CD4-positive, CD25-positive, alpha-beta regulatory T cell (primary cell): ENCODE results near the gene PIM1. TPM values are rescaled to one million over a fixed set of nuclear protein-coding genes. Genes with fewer than 3 reads are reported as not detected.

Source experiments
- ATAC-seq, 2 donors: fragments of 150-1000 bp; cut with Tn5 transposase; one replicate each; pipeline ENCODE4 v1.10.0; 2021; ENCODE audit warnings: low read depth in 2 of 2, moderate number of reproducible peaks in 2 of 2, moderate library complexity in 1 of 2
- DNase-seq, 3 donors: peaks; one replicate each; pipeline versions ENCODE4 v3.0.0 to v3.0.0-alpha.2; 2012 to 2022; ENCODE audit warnings: mixed read lengths in 1 of 3
- H3K27ac ChIP-seq: one replicate; pipeline ENCODE4 v1.7.0; 2013; ENCODE audit warnings: mild to moderate bottlenecking, low read length; ENCODE audit not compliant: insufficient read depth, poor library complexity, severe bottlenecking
- H3K27me3 ChIP-seq: one replicate; pipeline ENCODE4 v1.7.0; 2013; ENCODE audit warnings: low read length; ENCODE audit not compliant: control insufficient read depth, insufficient read depth
- H3K36me3 ChIP-seq: one replicate; pipeline ENCODE4 v1.7.0; 2013; ENCODE audit warnings: mild to moderate bottlenecking, low read length, moderate library complexity; ENCODE audit not compliant: control insufficient read depth, insufficient read depth
- H3K4me1 ChIP-seq: 2 replicates; pipeline ENCODE4 v1.7.0; 2013; ENCODE audit warnings: mild to moderate bottlenecking, low read length; ENCODE audit not compliant: insufficient read depth, control insufficient read depth, poor library complexity, severe bottlenecking
- H3K4me3 ChIP-seq: one replicate; pipeline ENCODE4 v1.7.0; 2013; ENCODE audit warnings: low read depth, mild to moderate bottlenecking, low read length, moderate library complexity
- H3K9me3 ChIP-seq, 2 experiments: 1 replicate in 1 of 2; 2 replicates in 1 of 2; pipeline ENCODE4 v1.7.0; 2013; ENCODE audit warnings: low read length in 2 of 2, mild to moderate bottlenecking in 1 of 2, moderate library complexity in 1 of 2; ENCODE audit not compliant: control insufficient read depth in 2 of 2
- H3K27ac Mint-ChIP-seq, 3 donors: one replicate each; pipeline ENCODE4 v1.8.0; 2020 to 2022; ENCODE audit warnings: mild to moderate bottlenecking in 3 of 3, mixed read lengths in 3 of 3, moderate library complexity in 2 of 3
- H3K27me3 Mint-ChIP-seq: one replicate; pipeline ENCODE4 v1.8.0; 2022; ENCODE audit warnings: mild to moderate bottlenecking, mixed read lengths
- H3K36me3 Mint-ChIP-seq: one replicate; pipeline ENCODE4 v1.8.0; 2020; ENCODE audit warnings: mixed read lengths
- H3K4me1 Mint-ChIP-seq, 4 donors: one replicate each; pipeline ENCODE4 v1.8.0; 2020 to 2022; ENCODE audit warnings: mixed read lengths in 4 of 4, mild to moderate bottlenecking in 1 of 4
- H3K4me3 Mint-ChIP-seq, 4 donors: one replicate each; pipeline ENCODE4 v1.8.0; 2020 to 2022; ENCODE audit warnings: mild to moderate bottlenecking in 4 of 4, mixed read lengths in 4 of 4, moderate library complexity in 3 of 4
- H3K9me3 Mint-ChIP-seq, 7 donors: one replicate each; pipeline ENCODE4 v1.8.0; 2020 to 2022; ENCODE audit warnings: mixed read lengths in 7 of 7, mild to moderate bottlenecking in 3 of 7, moderate library complexity in 2 of 7
- polyA plus RNA-seq, 4 donors: library from polyadenylated mRNA; unstranded; fragments of 300-500 nt; fragmentation: Illumina TruSeq; gene quantifications; one replicate each; pipeline ENCODE4 v1.2.3, GENCODE V29; 2021
- total RNA-seq: library from RNA; stranded (reverse); gene quantifications from one replicate; pipeline ENCODE4 v1.2.3, GENCODE V29; 2022

The PIM1 gene
- total and polyA plus RNA-seq, 5 donors from 2014 or later = 105 to 161 (median 130) TPM

DNA sequence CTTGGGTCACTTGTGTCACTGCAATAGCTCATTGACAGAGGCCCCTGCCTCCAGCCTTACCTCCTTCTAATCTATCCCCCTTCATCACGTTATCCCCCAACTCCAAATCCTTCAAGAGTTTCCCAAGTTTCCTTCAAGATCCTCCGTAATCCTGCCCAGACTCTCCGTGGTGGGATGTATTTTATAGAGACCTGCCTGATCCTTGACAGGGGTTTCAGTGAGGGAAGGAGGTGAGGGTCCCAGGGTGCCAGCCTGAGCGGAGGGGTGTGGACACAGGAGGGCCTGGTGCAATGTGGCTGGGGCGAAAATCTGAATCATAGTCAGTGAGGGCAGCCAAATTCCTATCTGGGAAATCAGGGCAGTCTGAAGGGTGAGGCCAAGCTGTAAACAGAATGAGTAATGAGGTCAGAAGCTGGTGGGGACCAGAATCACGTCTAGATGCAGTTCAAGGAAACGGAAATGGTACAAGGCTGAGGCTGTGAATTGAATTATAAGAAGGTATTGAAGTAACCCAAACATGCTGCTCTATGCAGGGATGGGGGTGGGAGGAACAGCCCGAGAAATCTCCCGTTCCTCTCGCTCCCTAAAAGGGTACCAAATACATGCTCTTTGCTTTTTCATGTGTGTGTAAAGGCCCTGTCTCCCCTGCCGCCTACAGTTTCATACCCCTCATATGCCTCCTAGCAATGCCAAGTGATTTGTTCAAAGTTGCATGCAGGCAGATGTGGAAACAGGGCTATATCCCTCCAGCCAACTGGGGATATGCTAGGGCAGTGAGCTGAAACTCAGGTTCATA, 35.4 kb upstream of the PIM1 start:
- Histone ChIP-seq H3K27ac (no peak overlapping the region), H3K27me3 (no peaks in the 10 kb centered on the region), H3K4me1 (peaks cover 19% of the 10 kb centered on the region), H3K4me3 (peak overlapping the region; percentile 16), H3K9me3 (no peaks in the 10 kb centered on the region), H3K36me3 (no peaks in the 10 kb centered on the region)
- H3K4me3 Mint-ChIP-seq = peak overlapping the region in 2 of 4 donors; percentile 47 to 55
- ATAC-seq (peak in 1 of 2 donors; percentile 64), DNase-seq (peak in 1 of 3 donors; percentile 53)
- no peaks in the 10 kb centered on the region for H3K9me3 Mint-ChIP-seq
- H3K27me3 Mint-ChIP-seq = peaks cover 4% of the 10 kb centered on the region
- peak overlapping the region; percentile 90 to 95 (median 91) for H3K27ac Mint-ChIP-seq
- peaks cover 4 to 32% (median 17%) of the 10 kb centered on the region in 4 donors for H3K4me1 Mint-ChIP-seq
- no peaks in the 10 kb centered on the region for H3K36me3 Mint-ChIP-seq

DNA sequence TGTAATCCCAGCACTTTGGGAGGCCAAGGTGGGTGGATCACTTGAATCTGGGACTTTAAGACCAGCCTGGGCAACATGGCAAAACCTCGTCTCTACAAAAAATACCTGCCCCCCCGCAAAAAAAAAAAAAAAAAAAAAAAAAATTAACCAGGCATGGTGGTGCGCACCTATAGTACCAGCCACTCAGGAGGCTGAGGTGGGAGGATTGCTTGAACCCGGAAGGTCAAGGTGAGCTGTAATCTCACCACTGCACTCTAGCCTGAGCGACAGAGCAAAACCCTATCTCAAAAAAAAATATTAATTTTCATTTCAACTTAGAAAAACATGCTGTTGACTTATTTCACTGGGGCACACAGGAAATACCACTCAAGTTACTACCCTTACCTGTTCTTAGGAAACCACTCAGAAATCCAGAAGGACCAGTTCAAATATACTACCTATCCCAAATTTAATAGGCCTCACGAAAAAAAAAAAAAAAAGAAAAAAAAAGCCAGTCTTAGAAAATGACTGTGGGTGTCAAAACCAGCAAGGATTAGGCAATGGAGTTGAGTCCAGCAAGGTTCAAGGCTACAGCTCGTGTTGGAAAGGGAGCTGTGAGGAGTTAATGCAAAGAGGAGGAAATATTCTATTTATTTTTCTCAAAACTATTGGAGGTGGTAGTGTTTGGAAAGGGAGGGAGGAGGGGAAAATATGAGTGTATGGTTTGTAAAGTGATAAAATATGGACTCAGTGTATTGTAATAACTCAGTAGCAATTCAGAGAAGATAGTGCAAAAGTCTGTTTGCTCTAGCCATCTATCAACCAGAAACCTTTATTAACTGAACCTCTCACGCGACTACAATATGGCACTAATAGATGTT, 33.9 kb upstream of the PIM1 start:
- peaks cover 4% of the 10 kb centered on the region for H3K27me3 Mint-ChIP-seq
- H3K9me3 Mint-ChIP-seq = no peaks in the 10 kb centered on the region
- Histone ChIP-seq H3K4me1 (peaks cover 19% of the 10 kb centered on the region), H3K36me3 (no peaks in the 10 kb centered on the region), H3K9me3 (no peaks in the 10 kb centered on the region), H3K4me3 (no peak overlapping the region), H3K27ac (no peak overlapping the region), H3K27me3 (no peaks in the 10 kb centered on the region)
- H3K27ac Mint-ChIP-seq = peak overlapping the region in 1 of 3 donors; percentile 66
- H3K4me3 Mint-ChIP-seq = no peak overlapping the region
- no peak for ATAC-seq
- H3K4me1 Mint-ChIP-seq = peaks cover 4 to 32% (median 16%) of the 10 kb centered on the region in 4 donors
- DNase-seq = no peak
- H3K36me3 Mint-ChIP-seq = no peaks in the 10 kb centered on the region

DNA sequence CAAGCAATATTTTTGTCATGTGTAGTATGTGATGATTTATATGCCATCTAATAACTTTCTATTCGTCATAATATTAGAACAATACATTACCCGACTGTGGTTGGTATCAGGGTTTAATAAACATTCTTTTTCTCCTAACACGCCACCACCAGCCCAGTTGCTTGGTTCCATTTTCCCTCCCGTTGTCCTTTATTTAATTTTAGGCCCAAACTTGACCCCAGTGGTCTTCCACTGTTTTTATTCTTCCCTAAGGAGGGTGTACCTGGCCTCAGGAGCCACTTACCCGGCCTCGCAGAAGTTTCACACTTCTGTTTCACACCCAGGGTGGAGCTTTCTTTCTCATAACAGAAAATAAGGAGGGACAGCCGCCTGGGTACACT, 33.1 kb upstream of the PIM1 start:
- Histone ChIP-seq H3K27ac (no peak overlapping the region), H3K36me3 (no peaks in the 10 kb centered on the region), H3K4me1 (peaks cover 19% of the 10 kb centered on the region), H3K27me3 (no peaks in the 10 kb centered on the region), H3K9me3 (no peaks in the 10 kb centered on the region), H3K4me3 (no peak overlapping the region)
- ATAC-seq (no peak), DNase-seq (no peak)
- H3K36me3 Mint-ChIP-seq = no peaks in the 10 kb centered on the region
- peaks cover 4 to 39% (median 19%) of the 10 kb centered on the region in 4 donors for H3K4me1 Mint-ChIP-seq
- H3K9me3 Mint-ChIP-seq = no peaks in the 10 kb centered on the region
- H3K27me3 Mint-ChIP-seq = peaks cover 4% of the 10 kb centered on the region
- peak overlapping the region in 2 of 4 donors; percentile 43 to 56 for H3K4me3 Mint-ChIP-seq
- peak overlapping the region in 1 of 3 donors; percentile 66 for H3K27ac Mint-ChIP-seq

DNA sequence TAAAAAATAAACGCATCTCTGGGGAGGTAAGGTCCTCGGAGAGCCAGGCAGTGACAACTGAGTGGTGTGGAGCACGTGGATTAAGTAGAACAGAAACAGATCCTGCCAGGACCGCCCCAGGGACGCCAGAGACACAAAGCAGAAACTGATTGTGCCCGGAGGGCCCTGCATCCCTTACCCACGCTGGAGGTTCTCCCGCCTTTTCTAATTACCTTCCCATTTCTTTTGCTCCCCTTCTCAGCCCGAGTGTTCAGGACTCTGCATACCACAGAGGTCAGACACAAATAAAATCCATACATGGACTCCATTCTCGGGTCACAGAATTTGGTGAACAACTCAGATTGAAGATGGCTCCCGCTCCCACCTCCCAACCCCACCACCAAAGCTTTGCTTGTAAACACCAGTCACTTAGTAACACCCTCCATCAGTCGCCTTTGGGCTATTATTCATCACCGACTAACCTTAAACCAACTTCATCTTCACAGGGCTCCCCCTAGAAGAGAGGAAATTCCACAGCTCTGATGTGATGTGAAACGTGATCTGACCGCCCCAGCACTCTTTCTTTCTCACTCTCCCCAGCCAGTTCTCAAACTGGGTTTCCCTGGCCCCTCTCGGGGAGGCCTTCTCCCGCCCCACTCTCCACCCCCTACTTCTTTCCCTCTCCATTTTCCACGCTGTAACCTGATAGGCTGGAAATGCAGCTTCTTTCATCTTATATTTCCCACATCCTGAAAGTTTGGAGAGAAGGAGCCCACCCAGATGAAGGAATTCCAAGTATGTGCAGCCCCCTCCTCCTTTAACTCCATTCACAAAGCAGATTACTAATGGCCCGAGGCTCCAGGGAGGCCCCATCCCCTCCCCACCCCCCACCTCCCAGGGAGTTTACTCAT, 32.5 kb upstream of the PIM1 start:
- Mint-ChIP-seq H3K4me1 (peaks cover 4 to 41% (median 23%) of the 10 kb centered on the region in 4 donors), H3K27me3 (peaks cover 4% of the 10 kb centered on the region), H3K9me3 (no peaks in the 10 kb centered on the region), H3K36me3 (no peaks in the 10 kb centered on the region), H3K27ac (peak overlapping the region in 2 of 3 donors; percentile 66 to 76), H3K4me3 (peak overlapping the region in 3 of 4 donors; percentile 14 to 56 (median 37))
- ATAC-seq = peak; percentile 45 to 50
- Histone ChIP-seq H3K27ac (no peak overlapping the region), H3K4me3 (no peak overlapping the region), H3K27me3 (no peaks in the 10 kb centered on the region), H3K4me1 (peaks cover 24% of the 10 kb centered on the region), H3K9me3 (no peaks in the 10 kb centered on the region), H3K36me3 (no peaks in the 10 kb centered on the region)
- no peak for DNase-seq

DNA sequence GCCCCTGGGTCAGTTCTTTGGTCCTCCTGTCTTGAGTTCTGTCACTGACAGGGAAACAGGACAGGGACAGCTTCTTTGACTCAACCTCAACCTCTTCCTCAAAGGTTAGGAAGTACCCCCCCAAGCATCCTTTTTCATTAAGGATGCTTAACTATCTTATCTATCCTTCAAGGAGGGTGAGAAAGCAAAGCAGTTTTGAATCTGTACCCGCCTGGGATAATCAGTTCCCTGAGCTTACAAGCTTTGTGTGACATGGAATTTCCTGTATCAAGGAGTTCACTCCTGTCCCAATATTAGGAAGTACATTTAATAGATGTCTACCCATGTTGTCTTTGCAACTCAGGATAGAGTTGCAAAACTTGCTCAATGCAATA, 31.1 kb upstream of the PIM1 start:
- H3K27me3 Mint-ChIP-seq = peaks cover 4% of the 10 kb centered on the region
- ATAC-seq (no peak), DNase-seq (no peak)
- H3K4me3 ChIP-seq = no peak overlapping the region
- no peaks in the 10 kb centered on the region for H3K36me3 Mint-ChIP-seq
- no peaks in the 10 kb centered on the region for H3K9me3 Mint-ChIP-seq
- H3K27ac ChIP-seq = no peak overlapping the region
- H3K4me1 Mint-ChIP-seq = peaks cover 11 to 46% (median 27%) of the 10 kb centered on the region in 4 donors
- no peaks in the 10 kb centered on the region for H3K27me3 ChIP-seq
- no peaks in the 10 kb centered on the region for H3K9me3 ChIP-seq
- H3K4me1 ChIP-seq = peaks cover 24% of the 10 kb centered on the region
- no peak overlapping the region for H3K4me3 Mint-ChIP-seq
- no peaks in the 10 kb centered on the region for H3K36me3 ChIP-seq
- no peak overlapping the region for H3K27ac Mint-ChIP-seq

DNA sequence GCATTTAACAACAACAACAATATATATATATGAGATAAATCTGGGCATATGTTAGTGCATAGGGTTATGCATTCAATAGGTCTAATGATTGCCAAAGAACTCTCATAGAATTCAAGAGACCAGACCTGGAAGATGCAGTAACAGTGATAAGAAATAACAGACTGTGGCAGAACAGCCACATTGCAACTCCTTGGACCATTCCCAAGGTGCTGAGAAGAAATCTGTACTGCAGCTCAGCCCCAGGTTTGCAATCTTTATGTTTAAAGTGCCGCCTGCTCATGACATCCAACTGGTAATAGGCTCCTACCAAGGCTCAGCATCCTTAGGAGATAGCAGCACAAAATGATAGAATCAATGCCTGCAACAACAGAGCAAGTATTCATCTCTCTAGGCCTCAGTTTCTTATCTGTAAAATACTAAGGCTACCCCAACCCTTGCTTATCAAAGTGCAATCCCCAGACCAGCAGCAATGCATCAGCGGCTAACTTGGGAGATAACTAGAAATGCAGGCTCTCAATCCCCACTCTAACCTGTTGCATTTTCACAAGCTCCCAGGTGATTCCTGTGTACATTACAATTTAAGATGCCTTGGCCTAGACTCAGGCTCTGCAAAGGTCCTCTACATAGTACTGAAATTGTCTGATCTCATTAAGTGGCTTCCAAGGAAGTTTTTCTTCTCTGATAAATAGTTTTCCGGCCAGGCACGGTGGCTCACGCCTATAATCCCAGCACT, 30.6 kb upstream of the PIM1 start:
- Histone ChIP-seq H3K9me3 (no peaks in the 10 kb centered on the region), H3K27me3 (no peaks in the 10 kb centered on the region), H3K36me3 (no peaks in the 10 kb centered on the region), H3K27ac (no peak overlapping the region), H3K4me1 (peaks cover 20% of the 10 kb centered on the region), H3K4me3 (no peak overlapping the region)
- no peaks in the 10 kb centered on the region for H3K9me3 Mint-ChIP-seq
- ATAC-seq (no peak), DNase-seq (no peak)
- peaks cover 11 to 43% (median 24%) of the 10 kb centered on the region in 4 donors for H3K4me1 Mint-ChIP-seq
- no peak overlapping the region for H3K4me3 Mint-ChIP-seq
- no peaks in the 10 kb centered on the region for H3K36me3 Mint-ChIP-seq
- H3K27ac Mint-ChIP-seq = no peak overlapping the region
- H3K27me3 Mint-ChIP-seq = peaks cover 4% of the 10 kb centered on the region

DNA sequence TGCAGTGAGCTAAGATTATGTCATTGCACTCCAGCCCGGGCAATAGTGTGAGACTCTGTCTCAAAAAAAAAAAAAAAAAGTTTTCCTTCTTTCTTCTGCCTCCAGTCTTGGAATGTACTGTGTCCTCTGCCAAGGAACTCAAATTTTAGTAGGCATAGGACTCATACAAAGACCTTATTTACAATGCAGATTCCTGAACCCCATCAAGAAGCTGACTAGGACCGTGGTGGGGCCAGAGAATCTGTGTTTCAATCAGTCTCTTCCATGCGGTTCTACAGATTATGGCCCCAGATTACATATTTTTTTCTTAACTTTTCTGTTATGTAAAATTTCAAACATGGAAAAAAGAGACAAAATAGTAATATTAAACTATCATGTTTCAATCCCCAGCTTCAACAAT, 29.8 kb upstream of the PIM1 start:
- no peaks in the 10 kb centered on the region for H3K27me3 ChIP-seq
- no peak for ATAC-seq
- DNase-seq = no peak
- no peaks in the 10 kb centered on the region for H3K36me3 ChIP-seq
- peaks cover 12% of the 10 kb centered on the region for H3K4me1 ChIP-seq
- peaks cover 4% of the 10 kb centered on the region for H3K27me3 Mint-ChIP-seq
- H3K4me3 ChIP-seq = no peak overlapping the region
- peak overlapping the region in 1 of 3 donors; percentile 65 for H3K27ac Mint-ChIP-seq
- no peaks in the 10 kb centered on the region for H3K36me3 Mint-ChIP-seq
- no peaks in the 10 kb centered on the region for H3K9me3 ChIP-seq
- no peaks in the 10 kb centered on the region for H3K9me3 Mint-ChIP-seq
- H3K4me1 Mint-ChIP-seq = peaks cover 11 to 38% (median 18%) of the 10 kb centered on the region in 4 donors
- H3K4me3 Mint-ChIP-seq = no peak overlapping the region
- no peak overlapping the region for H3K27ac ChIP-seq
